ENCODE results near the gene PIGV.
A peak's percentile ranks its signal among the peaks of the same experiment; 100 is the strongest.
"Not testable (repeated sequence)": the region's sequence is repeated elsewhere in the genome, so short reads cannot be mapped to it uniquely, and the experiment has no call there.

PIGV gene

GRCh38 chr1:26788836-26789611, 1.3 kb downstream of the PIGV start:
- peak overlapping the region; percentile 99 for H3K9ac ChIP-seq (ENCODE audit: low read length)
- peak overlapping the region; percentile 88 for H3K4me3 ChIP-seq (ENCODE audit: low read length)
- no peaks in the 10 kb centered on the region for H3K27me3 ChIP-seq (ENCODE audit: control insufficient read depth, insufficient read depth, low read length)
- peaks cover 40% of the 10 kb centered on the region for H3K4me1 ChIP-seq (ENCODE audit: control insufficient read depth, insufficient read depth, low read length)
- no peaks in the 10 kb centered on the region for H3K36me3 ChIP-seq (ENCODE audit: control insufficient read depth, insufficient read depth, low read length)
- no peaks in the 10 kb centered on the region for H3K9me3 ChIP-seq (ENCODE audit: control insufficient read depth, low read length)

- peaks cover 2% of the 10 kb centered on the region for H3K36me3 ChIP-seq (ENCODE audit: control insufficient read depth, insufficient read depth, low read length)
- H3K9me3 ChIP-seq (ENCODE audit: control insufficient read depth, low read length) = no peaks in the 10 kb centered on the region
- no peaks in the 10 kb centered on the region for H3K27me3 ChIP-seq (ENCODE audit: control insufficient read depth, insufficient read depth, low read length)
- no peak overlapping the region for H3K4me3 ChIP-seq (ENCODE audit: low read length)
- no peak overlapping the region for H3K9ac ChIP-seq (ENCODE audit: low read length)
- peaks cover 34% of the 10 kb centered on the region for H3K4me1 ChIP-seq (ENCODE audit: control insufficient read depth, insufficient read depth, low read length)
Measured at GRCh38 chr1:26789612-26789865, 1.8 kb downstream of the PIGV start.

- peaks cover 31% of the 10 kb centered on the region for H3K4me1 ChIP-seq (ENCODE audit: control insufficient read depth, insufficient read depth, low read length)
- no peaks in the 10 kb centered on the region for H3K27me3 ChIP-seq (ENCODE audit: control insufficient read depth, insufficient read depth, low read length)
- peaks cover 4% of the 10 kb centered on the region for H3K36me3 ChIP-seq (ENCODE audit: control insufficient read depth, insufficient read depth, low read length)
- H3K9ac ChIP-seq (ENCODE audit: low read length) = no peak overlapping the region
- H3K9me3 ChIP-seq (ENCODE audit: control insufficient read depth, low read length) = no peaks in the 10 kb centered on the region
- no peak overlapping the region for H3K4me3 ChIP-seq (ENCODE audit: low read length)
Measured at GRCh38 chr1:26789931-26790330, 2.2 kb downstream of the PIGV start.

- Histone ChIP-seq H3K4me1 (ENCODE audit: control insufficient read depth, insufficient read depth, low read length) (peaks cover 25% of the 10 kb centered on the region), H3K4me3 (ENCODE audit: low read length) (no peak overlapping the region), H3K9me3 (ENCODE audit: control insufficient read depth, low read length) (no peaks in the 10 kb centered on the region), H3K9ac (ENCODE audit: low read length) (no peak overlapping the region), H3K27me3 (ENCODE audit: control insufficient read depth, insufficient read depth, low read length) (no peaks in the 10 kb centered on the region), H3K36me3 (ENCODE audit: control insufficient read depth, insufficient read depth, low read length) (peaks cover 4% of the 10 kb centered on the region)
Measured at GRCh38 chr1:26790551-26790953, 2.8 kb downstream of the PIGV start.

DNA sequence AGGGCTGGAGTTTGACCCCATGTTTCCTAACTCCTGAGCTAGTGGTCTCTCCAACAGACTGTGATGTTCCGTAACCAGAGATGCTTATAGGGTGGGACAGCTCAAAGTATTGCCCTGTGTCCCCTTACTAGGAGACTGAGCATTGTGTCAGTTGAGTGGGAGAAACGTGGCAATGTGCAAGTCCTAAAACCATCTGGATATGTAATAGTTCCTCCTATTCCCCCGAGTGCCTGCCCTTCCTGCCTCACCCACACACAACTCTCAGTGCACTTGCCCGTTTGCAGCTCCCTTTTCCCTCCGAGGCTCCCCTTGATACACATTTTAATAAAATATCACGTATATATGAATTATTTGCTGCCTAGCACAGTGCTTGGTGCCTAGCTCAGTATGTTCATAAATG, 3.4 kb downstream of the PIGV start:
- H3K9ac ChIP-seq (ENCODE audit: low read length) = no peak overlapping the region
- H3K4me1 ChIP-seq (ENCODE audit: control insufficient read depth, insufficient read depth, low read length) = peaks cover 19% of the 10 kb centered on the region
- H3K9me3 ChIP-seq (ENCODE audit: control insufficient read depth, low read length) = no peaks in the 10 kb centered on the region
- no peak overlapping the region for H3K4me3 ChIP-seq (ENCODE audit: low read length)
- H3K27me3 ChIP-seq (ENCODE audit: control insufficient read depth, insufficient read depth, low read length) = no peaks in the 10 kb centered on the region
- peaks cover 4% of the 10 kb centered on the region for H3K36me3 ChIP-seq (ENCODE audit: control insufficient read depth, insufficient read depth, low read length)

- H3K4me3 ChIP-seq (ENCODE audit: low read length) = no peak overlapping the region
- no peaks in the 10 kb centered on the region for H3K9me3 ChIP-seq (ENCODE audit: control insufficient read depth, low read length)
- no peak overlapping the region for H3K9ac ChIP-seq (ENCODE audit: low read length)
- peaks cover 14% of the 10 kb centered on the region for H3K4me1 ChIP-seq (ENCODE audit: control insufficient read depth, insufficient read depth, low read length)
- H3K27me3 ChIP-seq (ENCODE audit: control insufficient read depth, insufficient read depth, low read length) = no peaks in the 10 kb centered on the region
- peaks cover 4% of the 10 kb centered on the region for H3K36me3 ChIP-seq (ENCODE audit: control insufficient read depth, insufficient read depth, low read length)
Measured at GRCh38 chr1:26791626-26792025, 3.9 kb downstream of the PIGV start.

- Histone ChIP-seq H3K4me1 (ENCODE audit: control insufficient read depth, insufficient read depth, low read length) (peaks cover 6% of the 10 kb centered on the region), H3K9me3 (ENCODE audit: control insufficient read depth, low read length) (no peaks in the 10 kb centered on the region), H3K27me3 (ENCODE audit: control insufficient read depth, insufficient read depth, low read length) (no peaks in the 10 kb centered on the region), H3K36me3 (ENCODE audit: control insufficient read depth, insufficient read depth, low read length) (peaks cover 4% of the 10 kb centered on the region), H3K9ac (ENCODE audit: low read length) (no peak overlapping the region), H3K4me3 (ENCODE audit: low read length) (no peak overlapping the region)
Measured at GRCh38 chr1:26792924-26793323, 5.2 kb downstream of the PIGV start.

- Histone ChIP-seq H3K9me3 (ENCODE audit: control insufficient read depth, low read length) (no peaks in the 10 kb centered on the region), H3K36me3 (ENCODE audit: control insufficient read depth, insufficient read depth, low read length) (peaks cover 4% of the 10 kb centered on the region), H3K27me3 (ENCODE audit: control insufficient read depth, insufficient read depth, low read length) (no peaks in the 10 kb centered on the region), H3K4me1 (ENCODE audit: control insufficient read depth, insufficient read depth, low read length) (peaks cover 4% of the 10 kb centered on the region), H3K9ac (ENCODE audit: low read length) (no peak overlapping the region), H3K4me3 (ENCODE audit: low read length) (no peak overlapping the region)
Measured at GRCh38 chr1:26794391-26794790, 6.6 kb downstream of the PIGV start.

DNA sequence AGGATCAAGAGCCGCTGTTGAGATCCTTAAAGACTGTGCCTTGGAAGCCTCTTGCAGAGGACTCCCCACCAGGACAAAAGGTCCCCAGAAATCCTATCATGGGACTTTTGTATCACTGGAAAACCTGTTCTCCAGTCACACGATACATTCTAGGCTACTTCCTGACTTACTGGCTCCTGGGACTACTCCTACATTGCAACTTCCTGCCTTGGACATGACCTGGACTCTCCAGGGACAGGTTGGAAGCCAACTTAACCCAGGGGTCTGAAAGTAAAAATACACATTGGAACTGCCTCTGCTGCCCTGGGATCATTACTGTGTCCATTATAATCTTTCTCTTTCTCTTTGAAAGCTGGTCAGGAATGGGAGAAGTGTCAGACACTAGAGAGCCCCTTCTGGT, 9.9 kb downstream of the PIGV start:
- peaks cover 4% of the 10 kb centered on the region for H3K36me3 ChIP-seq (ENCODE audit: control insufficient read depth, insufficient read depth, low read length)
- peaks cover 6% of the 10 kb centered on the region for H3K4me1 ChIP-seq (ENCODE audit: control insufficient read depth, insufficient read depth, low read length)
- no peaks in the 10 kb centered on the region for H3K9me3 ChIP-seq (ENCODE audit: control insufficient read depth, low read length)
- H3K27me3 ChIP-seq (ENCODE audit: control insufficient read depth, insufficient read depth, low read length) = no peaks in the 10 kb centered on the region
- no peak overlapping the region for H3K9ac ChIP-seq (ENCODE audit: low read length)
- H3K4me3 ChIP-seq (ENCODE audit: low read length) = no peak overlapping the region

DNA sequence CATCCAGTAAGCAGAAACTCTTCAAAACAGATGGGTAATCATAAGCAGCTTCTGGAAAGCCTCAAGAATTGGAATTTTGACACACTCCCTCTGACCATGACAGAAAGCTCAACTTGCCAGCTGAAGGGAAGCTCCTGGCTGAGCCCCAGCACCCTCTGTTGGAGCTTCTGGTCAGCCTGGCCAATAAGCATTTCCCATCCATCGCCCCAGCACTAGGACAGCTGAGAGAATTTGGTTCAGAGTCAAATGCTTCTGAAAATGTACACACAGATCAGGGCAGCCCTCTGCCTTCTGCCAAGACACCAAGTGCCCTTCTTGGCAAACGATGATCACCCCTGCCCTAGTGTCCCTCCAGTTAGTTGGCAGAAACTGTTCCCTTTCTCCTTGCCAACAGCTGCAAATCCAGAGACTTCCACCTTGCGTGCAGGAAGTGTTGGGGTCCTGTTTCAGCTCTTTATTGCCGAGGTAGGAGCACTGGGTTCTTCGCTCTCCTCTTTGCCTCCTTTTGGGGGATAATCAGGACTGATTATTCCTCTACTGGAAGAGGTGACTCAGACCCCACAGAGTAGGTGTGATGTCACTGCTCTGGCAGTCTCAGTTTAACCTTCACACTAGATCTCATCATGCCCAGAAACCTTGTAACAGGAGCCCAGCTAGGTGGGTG, 11.9 kb downstream of the PIGV start:
- no peaks in the 10 kb centered on the region for H3K27me3 ChIP-seq (ENCODE audit: control insufficient read depth, insufficient read depth, low read length)
- no peak overlapping the region for H3K9ac ChIP-seq (ENCODE audit: low read length)
- no peaks in the 10 kb centered on the region for H3K9me3 ChIP-seq (ENCODE audit: control insufficient read depth, low read length)
- H3K36me3 ChIP-seq (ENCODE audit: control insufficient read depth, insufficient read depth, low read length) = peaks cover 1% of the 10 kb centered on the region
- H3K4me3 ChIP-seq (ENCODE audit: low read length) = no peak overlapping the region
- H3K4me1 ChIP-seq (ENCODE audit: control insufficient read depth, insufficient read depth, low read length) = peaks cover 6% of the 10 kb centered on the region

GRCh38 chr1:26803932-26804331, 16.2 kb downstream of the PIGV start:
- not testable (repeated sequence) for H3K27me3 ChIP-seq (ENCODE audit: control insufficient read depth, insufficient read depth, low read length); H3K9me3 ChIP-seq (ENCODE audit: control insufficient read depth, low read length); H3K4me1 ChIP-seq (ENCODE audit: control insufficient read depth, insufficient read depth, low read length); H3K9ac ChIP-seq (ENCODE audit: low read length); H3K36me3 ChIP-seq (ENCODE audit: control insufficient read depth, insufficient read depth, low read length); H3K4me3 ChIP-seq (ENCODE audit: low read length)

DNA sequence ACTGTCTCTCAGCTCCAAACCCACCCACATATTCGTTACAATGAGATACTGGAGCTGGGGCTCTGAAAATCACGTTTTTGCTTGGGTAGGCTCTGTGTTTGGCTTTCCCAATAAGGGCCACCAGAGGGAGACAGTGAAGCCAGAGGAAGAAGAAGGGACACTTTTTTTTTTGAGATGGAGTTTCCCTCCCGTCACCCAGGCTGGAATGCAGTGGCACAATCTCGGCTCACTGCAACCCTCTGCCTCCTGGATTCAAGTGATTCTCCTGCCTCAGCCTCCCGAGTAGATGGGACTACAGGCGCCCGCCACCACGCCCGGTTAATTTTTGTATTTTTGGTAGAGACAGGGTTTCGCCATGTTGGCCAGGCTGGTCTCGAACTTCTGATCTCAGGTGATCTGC, 22.4 kb downstream of the PIGV start:
- not testable (repeated sequence) for H3K4me3 ChIP-seq (ENCODE audit: low read length); H3K9me3 ChIP-seq (ENCODE audit: control insufficient read depth, low read length); H3K27me3 ChIP-seq (ENCODE audit: control insufficient read depth, insufficient read depth, low read length)

More for the DNA sequence above, 22.4 kb downstream of the PIGV start:
- not testable (repeated sequence) for H3K36me3 ChIP-seq (ENCODE audit: control insufficient read depth, insufficient read depth, low read length); H3K4me1 ChIP-seq (ENCODE audit: control insufficient read depth, insufficient read depth, low read length); H3K9ac ChIP-seq (ENCODE audit: low read length)
